ENCODE data around the gene FBXW4.
A peak's percentile ranks its signal among the peaks of the same experiment; 100 is the strongest.

FBXW4 gene

DNA sequence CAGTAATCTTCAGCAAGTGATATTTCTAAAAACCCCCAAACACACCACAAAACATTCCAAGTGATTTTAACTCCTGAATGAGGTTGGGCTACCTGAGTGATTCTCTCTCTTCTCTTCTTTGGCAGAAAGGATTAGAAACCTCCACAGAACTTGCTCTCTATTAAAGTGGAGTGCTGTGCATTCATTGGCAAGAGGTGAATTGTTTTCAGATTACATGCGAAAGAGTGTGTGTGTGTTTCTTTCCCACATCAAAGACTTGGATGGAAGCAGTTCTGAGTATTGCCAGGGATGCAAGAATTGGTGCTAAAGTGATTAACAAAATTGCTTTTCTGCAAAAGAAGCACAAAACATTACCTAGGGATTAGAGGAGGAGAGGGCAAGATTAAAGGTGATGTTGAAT is 13.1 kb upstream of the FBXW4 start:
- intact Hi-C loops (cut with DNase I): no loop called here
- DNase-seq: no peak

DNA sequence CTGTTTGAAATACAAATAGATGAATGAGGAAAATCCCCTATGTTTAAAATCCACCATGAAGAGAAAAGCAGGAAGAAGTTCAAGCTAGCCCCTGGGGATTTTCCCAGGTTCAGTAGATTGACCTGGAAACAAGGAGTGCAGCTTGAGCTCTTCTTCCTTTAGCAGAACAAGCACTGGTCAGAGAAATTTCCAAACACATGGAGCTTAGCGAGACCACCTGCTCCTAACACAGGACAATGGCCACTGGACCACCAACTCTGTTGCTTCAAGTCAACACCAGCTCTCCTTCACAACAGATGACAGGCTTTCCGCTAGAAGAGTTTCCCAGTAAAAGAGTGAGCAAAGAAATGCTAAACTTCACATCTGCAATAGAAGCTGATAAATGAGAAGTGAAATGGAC is 9.4 kb upstream of the FBXW4 start:
- intact Hi-C loops (cut with DNase I): no loop called here
- DNase-seq: no peak

DNA sequence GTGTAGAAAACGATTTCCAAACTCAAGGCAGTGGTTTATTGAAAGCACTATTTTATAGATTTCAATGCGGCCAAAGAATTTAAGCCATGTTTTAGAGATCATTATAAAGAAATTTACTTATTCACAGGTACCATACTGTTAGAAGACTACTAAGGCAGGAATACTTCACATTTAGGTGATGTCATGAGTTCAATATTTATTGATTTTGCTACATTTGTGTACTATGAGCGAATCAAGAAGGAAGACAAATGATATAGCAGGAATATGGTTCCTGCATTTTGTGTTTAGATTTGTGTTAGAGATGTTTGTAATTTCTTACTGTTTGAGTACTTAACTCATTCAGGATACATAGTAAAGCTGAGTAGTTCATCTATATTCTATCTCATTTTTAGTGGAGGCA is 1.7 kb upstream of the FBXW4 start:
- intact Hi-C loops (cut with DNase I): loop anchor here (10.0 kb wide), 1 partner anchor 92 kb away; no protein-coding TSS in a partner anchor
- no peak for DNase-seq

DNA sequence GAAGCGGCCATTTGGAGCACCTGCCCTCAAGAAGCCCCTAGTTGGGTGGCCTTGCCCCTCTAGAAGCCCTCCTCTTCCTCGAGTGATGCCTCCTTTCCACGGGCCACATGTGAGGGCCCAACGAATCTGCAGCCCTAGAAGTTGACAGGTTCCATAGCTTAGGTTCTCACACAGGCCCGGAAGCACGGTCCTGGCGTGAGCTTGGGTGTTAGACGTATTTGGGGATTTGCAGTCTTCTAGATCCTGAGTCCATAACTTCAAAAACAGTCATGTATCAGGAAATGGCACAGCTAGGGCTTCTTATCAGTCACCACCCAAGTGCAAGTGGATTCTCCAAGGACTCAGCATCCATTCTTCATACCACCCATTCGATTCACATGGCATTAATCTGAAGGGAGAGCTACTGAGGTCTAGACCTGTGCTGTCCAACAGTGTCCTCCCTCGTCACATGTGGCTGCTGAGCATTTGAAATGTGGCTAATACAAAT is 477 bp upstream of the FBXW4 start:
- intact Hi-C loops (cut with DNase I): loop anchor here (10.0 kb wide), 1 partner anchor 91 kb away; no protein-coding TSS in a partner anchor
- no peak for DNase-seq

DNA sequence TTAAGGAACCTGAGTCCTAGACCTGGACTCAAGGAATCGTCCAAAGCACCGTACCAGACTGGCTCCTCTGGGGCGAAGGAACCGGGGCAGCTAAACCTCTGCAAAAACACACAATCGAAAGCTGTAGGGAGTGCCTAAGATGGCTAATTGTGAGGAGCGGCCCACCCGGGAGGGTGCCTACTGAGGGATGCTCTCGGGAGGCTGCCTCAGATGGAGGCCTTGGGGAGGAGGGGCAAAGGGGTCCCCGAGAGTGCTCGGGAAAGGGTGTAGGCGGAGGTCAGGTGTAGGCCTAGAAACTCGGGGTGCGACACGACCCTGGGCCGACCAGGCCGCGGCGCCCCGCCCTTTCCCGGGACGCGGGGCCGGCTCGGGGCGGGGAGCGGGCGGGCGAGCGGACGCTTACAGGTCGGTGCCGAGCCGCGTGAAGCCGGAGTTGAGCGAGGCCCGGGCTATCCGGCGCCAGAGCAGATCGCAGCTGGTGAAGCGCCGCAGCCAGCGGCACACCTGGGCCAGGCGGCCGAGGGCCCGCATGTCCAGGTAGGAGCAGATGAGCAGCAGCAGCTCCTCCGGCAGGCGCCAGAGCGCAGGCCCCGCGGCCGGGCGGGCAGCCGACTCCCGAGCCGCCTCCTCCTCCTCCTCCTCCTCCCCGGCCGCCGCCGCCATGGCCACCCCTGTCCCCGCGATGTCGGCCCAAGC is 844 bp downstream of the FBXW4 start:
- intact Hi-C loops (cut with DNase I): loop anchor here (10.0 kb wide), 1 partner anchor 89 kb away; no protein-coding TSS in a partner anchor
- DNase-seq: peak; percentile 34 to 93 (median 65)

DNA sequence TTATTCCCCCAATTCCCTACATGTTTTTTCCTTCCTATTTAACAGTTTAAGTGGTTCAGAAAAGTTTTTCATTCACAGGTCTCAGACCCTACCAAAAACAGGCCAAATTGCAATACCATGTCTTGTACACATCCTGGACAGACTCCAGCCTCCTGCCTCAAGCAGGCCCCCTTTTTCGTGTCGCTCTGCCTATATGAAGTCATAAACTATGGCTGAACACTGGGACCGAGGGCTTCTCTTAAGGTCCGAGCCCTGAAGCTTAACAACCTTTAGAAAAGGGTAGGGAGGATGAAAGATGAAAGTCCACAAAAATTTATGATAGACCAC is 1.4 kb downstream of the FBXW4 start:
- intact Hi-C loops (cut with DNase I): loop anchor here (10.0 kb wide), 1 partner anchor 89 kb away; no protein-coding TSS in a partner anchor
- DNase-seq: no peak

DNA sequence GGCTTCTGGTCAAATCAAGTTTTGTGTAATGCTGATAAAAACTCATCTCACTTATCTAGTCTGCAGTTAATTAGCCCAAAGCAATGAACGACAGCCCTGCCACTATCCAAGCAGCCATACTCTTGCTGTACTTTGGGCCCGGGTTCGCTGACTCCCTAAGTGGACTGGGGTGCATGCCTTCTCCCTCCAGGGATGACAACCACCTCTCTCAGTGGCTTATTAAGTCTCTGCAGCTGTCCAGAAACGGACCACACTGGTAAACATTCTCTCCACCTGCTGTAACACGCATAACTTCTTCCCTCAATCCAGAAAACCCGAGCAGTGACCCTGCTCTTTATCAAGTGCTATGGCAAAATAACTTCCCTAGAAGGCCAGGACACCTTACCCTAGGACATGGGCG is 3.9 kb downstream of the FBXW4 start:
- DNase-seq: no peak
- intact Hi-C loops (cut with DNase I): loop anchor here (10.0 kb wide), 1 partner anchor 86 kb away; no protein-coding TSS in a partner anchor

DNA sequence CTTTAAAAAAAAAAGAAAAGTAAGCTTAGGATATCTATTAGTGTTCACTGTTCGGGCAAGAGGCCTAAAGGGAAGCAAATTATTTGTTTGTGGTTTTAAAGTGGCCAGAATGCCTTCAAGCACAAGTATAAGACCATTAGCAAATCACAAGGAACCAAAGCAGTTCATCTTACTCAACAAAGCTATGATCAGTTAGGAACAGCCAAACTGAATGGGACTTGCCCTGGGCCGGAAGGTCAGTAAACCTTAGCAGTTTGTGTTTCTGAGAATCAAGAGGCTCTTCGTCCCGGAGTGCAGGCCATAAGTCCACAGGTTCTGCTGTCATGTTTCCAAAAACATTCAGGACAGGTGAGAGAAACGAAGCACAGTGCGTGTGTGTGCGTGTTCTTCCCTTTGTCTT is 4.5 kb downstream of the FBXW4 start:
- intact Hi-C loops (cut with DNase I): loop anchor here (10.0 kb wide), 1 partner anchor 86 kb away; no protein-coding TSS in a partner anchor
- no peak for DNase-seq

DNA sequence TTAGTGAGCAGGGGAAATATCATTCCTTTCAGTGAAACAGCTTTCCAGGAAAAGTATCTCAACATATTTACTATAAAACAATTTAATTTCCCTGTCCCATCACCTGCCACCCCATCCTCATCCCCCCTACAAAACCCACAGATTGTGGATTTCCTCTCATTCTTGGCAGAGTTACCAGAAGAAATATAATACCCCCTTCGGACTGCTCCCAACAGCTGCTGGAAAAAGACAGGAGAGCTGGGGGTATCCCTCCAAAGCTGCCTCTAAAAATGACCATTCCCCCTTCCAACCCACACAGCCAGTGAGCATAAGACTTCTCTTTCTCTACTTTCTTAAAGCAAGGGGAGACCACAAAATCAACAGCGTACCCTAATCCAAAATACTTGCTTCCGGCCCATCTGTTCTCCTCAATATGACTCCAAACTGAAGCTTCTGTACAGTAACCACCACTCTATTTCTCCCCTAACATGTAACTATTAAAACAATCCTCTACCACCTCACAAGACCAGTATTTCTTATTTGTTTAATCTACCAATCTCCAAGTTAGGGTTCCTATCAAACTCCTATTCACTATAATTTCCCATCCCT is 7.8 kb downstream of the FBXW4 start:
- intact Hi-C loops (cut with DNase I): no loop called here
- DNase-seq: no peak

DNA sequence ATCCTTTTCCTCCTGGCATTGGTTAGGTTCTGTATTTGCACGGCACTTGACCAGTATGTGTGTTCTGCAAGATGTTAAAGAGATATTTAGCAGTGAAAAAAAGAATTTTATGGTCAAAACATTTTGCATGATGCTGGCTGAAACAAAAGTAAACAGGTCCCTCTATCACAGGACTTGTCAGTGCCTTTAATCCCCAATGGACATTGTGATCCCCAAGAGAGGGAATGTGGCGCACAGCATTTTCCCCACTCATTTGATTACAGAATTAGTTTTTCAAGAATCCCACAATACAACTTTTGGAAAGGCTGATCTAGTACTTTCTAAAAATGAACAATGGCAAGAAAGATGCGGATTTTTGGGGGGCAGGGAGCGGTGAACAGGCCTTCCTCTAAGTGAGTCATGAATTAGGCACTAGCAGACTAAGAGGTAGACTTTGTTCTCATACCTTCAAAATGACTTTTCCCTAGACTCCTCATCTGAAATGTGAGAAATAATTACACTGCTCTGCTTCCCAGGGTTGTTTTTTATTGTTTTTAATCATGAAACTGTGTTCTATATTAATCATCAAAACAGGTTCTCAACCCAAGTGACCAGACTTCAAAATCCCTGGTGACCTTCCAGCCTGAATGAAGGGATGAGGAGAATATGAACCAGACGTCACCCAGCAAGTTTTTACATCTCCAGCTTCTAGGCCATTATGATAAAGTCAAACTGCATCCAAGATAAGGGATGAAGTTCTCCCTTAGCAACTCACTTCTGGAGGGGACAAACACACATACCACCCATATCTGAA is 8.6 kb downstream of the FBXW4 start:
- intact Hi-C loops (cut with DNase I): no loop called here
- DNase-seq: no peak

DNA sequence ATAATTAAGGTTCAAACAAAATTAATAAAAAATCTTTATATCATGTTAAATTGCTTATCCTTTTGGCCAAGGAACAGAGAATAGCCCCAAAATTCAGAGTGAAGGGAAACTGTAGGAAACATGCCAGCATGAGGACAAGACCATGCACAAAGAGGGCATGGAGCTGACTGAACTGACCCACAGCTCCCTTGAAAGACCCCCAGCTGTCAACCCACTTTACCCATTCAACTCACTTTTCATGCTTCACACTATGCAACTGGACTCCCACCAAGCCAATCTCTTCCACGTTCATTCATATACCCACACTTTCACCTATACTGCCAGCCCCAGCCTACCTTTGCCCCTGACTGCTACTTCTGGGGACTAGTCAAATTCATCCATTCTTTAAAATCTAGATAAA is 10.2 kb downstream of the FBXW4 start:
- DNase-seq: no peak
- intact Hi-C loops (cut with DNase I): no loop called here

DNA sequence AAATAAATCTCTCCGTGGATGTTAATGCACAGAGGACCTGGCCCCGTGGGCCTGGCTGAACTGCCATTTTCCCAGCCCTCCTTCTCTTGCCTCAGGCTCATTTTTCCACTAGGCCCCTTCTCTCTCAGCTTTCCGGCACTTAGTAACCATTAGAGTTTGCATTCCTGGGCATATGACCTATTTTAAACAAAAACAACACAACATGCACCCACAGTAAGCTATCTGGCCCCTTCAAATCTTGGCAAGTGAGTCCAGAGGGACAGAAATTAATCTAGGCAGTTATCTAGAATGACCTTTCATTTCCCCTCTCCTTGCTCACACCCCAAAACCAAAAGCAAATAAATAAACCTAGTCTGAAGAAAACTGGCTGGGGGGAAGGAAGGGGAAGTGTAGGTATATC is 11.7 kb downstream of the FBXW4 start:
- no peak for DNase-seq
- intact Hi-C loops (cut with DNase I): no loop called here

DNA sequence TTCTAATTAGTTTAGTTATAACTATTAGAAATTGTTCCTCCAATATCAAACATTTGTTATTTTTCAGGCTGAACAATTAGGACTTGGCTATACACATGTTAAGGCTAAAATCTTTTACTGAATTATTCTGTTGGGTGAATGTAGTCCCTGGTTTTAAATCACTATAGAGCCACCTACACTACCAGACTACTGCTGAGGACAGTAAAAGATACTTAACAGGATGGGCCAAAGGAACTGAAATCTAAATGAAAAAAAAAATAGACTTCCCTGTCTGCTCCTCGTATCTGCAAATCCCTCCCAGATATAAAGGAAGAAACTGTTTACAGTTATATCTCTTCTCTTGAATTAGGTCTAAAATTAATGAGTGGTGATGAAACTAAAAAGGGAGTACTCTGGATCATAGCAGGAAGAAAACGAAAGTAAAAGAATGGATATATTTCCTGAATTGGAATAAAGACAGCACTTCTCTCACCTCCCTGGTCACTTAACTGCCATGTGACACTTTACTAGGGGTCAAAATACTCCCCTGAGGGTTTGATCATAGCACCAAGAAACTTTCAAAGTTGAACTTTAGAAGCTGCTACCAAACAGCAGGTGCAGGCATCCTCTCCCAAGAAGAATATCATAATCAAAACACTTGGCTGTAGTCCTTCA is 12.7 kb downstream of the FBXW4 start:
- DNase-seq: no peak
- intact Hi-C loops (cut with DNase I): no loop called here

DNA sequence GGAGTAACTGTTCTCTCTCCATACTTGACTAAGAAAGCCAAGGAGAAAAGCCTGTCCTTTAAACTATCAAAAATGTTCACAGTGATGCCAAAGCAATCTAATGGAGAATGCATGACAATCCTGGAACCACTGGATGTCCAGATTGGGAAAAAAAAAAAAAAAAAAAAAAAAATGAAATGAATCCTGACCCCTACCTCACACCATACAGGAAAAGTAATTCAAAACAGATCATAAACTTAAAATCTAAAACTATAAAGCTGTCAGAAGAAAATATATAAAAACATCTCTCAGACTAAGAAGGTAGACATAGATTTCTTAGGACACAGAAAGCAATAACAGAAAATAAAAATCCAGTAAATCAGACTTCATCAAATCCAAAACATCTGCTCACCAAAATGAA is 18.4 kb downstream of the FBXW4 start:
- intact Hi-C loops (cut with DNase I): no loop called here
- DNase-seq: no peak

DNA sequence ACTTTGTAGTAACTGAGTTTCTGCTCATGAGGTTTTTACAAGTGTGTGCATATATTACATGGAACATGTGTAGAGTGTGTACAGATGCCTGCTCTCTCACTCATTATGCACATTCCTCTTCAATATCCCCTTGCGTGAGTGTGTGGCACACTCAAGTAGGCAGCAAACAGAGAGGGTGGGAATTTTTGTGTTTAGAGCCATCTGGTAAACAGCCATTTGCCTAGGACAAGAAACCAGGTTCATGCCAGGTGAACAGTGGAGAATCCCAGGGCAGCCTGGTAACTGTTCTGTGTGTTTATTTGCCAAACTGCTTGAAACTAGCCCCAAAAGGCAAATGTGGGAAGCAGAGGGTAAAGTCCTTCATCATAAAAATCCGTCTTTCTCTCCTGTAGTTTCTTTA is 19.9 kb downstream of the FBXW4 start:
- intact Hi-C loops (cut with DNase I): no loop called here
- no peak for DNase-seq

DNA sequence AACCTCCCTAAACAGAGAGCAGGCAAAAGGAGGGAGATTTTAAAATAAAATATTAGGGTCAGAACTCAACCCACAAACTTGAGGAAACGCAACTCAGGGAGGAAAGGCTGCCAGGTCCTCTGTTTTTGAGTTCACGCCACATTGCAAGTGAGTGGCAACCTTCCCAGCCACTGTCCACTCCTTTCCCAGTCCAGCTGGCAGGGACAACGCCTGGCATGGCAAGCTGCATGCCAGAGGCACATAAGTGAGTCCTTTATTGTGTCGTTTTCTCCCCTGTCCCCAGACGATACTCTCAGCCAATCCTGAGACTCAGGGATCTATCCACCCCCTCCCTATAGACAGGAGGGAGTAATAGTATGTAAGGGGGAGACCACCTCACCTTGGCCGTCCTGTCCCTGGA is 22.4 kb downstream of the FBXW4 start:
- intact Hi-C loops (cut with DNase I): no loop called here
- DNase-seq: peak in 8 of 10 donors; percentile 19 to 88 (median 36)

DNA sequence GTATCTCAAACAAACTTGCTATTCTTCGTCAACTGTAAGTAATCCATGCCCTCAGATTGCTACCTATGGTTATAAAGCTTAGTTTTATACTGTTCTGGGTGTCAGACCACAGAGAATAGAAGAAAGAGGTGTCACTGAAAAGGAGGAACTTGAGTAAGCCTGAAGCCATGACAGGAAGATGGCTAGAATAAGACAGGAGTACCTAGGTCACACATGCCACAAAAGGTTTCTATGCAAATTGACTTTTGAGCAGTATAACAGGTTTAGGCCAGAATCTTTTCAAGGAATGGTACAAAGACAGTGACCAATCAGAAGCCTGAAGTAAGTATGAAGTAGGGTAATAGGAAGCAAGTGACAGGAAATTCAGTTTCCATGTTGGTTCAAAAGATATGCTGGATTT is 23.5 kb downstream of the FBXW4 start:
- intact Hi-C loops (cut with DNase I): no loop called here
- DNase-seq: no peak

DNA sequence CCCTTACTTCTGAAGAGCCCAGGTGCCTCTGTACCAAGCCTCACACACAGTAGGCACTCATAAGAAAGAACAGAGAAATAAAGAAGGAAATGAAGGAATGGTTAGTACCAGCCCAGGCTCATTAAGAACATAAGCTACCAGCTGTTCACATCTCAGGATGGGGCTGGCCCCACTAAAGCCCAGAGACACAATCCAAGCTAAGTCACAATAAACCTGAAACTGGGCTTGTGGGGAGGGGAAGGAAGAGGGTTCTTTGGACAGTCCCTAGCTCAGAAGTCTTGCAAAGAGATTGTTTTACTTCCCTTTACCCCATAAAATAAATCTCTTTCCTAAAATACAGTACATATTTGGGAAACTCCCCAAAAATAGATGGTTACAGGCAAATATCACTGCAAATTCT is 24.3 kb downstream of the FBXW4 start:
- DNase-seq: no peak
- intact Hi-C loops (cut with DNase I): no loop called here

DNA sequence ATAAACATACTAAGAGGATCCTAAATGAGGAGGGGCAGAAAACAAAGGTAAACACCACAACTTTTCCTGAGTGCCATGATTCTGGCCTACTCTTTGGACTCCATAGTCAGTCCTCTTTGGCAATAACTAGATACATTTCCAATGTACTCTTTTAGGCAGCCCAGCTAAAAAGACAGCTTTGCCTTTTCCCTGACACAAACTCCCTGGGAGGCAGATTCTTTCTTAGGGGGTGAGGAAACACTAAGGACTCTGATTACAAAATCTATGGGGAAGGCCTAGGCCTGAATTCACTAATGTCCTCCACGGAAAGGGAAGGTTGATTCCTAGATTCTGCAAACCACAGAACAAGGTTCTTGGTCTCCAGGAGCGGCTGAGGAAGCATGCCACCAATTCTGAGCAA is 25.8 kb downstream of the FBXW4 start:
- intact Hi-C loops (cut with DNase I): no loop called here
- no peak for DNase-seq

DNA sequence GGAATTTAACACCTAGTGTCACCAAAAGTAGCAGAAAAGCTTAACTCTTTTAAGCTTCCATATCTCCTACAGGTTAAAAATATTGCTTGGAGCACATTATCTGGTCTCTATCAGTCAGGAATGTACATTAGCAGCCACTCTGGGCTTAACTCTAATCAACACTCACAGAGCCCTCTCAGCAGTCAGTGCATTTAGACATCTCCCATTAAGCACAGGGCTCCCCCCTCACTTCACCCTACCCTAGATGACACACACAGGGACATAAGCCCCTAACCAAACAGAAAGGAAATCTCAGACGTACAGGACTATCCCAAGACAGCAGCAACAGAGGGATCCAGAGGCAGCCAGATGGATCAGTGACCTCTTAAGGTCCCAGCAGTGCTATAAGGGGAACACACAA is 26.4 kb downstream of the FBXW4 start:
- intact Hi-C loops (cut with DNase I): no loop called here

DNA sequence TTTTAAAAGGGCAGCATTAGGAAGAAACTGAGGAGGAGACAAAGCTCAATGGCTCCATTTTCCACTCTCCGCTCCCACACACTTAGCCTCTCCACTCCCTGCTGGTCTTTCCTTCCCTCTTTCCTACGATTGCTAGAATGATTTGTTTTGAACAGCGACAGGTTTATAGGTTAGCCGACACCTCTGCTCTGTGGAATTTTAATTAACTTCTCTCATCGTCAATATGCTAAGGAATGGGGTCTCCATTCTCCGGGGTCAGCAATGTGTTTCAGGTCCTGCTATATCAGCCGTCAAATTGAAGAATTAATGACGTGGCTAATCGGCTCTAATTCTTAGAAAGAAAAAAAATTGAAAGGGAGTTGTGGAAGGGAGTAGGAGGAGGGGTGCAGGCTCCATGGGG is 28.9 kb downstream of the FBXW4 start:
- DNase-seq: no peak
- intact Hi-C loops (cut with DNase I): no loop called here

More for the DNA sequence above, 26.4 kb downstream of the FBXW4 start:
- no peak for DNase-seq
